ENCODE results near the gene RAB44.

Gene RAB44

DNA sequence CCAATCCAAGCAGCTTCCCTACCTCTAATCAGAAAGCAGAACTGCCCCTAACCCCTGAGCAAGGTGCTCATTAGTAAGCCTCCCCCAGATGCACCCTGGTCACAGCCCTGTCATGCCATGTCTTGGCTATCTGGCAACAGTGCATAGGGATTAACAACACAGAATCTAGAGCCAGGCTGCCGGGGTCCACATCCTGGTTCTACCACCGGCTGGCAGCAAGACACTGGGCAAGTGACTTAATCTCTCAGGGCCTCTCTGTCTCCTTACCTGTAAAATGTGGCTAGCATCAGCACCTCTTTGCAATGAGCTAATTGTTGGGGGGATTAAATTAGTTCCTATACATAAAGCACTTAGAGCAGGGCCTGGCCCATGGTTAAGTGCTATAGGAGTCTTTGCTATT lies 73.5 kb downstream of the RAB44 start:
- no peak for DNase-seq (ENCODE audit: low read depth in 3 of 3)

DNA sequence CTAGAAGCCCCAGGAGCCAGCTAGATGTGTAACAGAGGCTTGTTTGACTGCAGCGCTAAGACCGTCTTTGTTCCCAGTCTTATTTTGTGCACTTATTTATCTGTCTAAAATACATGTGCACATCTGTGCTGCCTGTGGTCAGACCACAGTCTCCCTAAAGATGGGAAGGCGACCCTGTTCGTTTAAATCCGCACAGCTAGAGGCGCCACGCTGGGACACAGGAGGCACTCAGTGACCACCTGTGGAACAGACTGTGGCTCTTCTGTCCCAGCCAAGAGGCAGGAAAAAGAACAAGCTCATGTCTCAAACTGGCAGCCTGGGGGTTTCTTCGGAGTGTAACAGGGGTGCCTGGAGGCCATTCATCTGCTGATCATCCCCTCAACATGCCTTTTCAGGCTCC lies 74.8 kb downstream of the RAB44 start:
- DNase-seq (ENCODE audit: low read depth in 3 of 3): no peak

DNA sequence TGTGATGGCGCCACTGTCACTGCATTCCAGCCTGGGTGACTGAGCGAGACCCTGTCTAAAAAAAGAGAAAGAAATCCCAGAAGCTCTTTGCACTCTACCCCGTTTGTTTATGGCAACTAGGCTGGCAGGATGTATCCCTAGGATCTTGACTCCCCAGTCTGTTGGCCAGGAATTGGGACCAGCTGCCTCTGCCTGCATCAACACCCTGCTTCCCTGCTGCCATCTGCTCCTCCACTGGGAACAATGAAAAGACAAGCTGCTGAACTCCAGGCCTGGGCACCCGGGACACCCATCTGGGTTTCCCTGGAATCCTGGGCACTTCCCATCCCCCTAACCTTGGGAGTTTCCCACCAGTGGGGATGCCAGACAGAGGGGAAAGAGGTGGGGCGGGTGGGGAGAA lies 76.7 kb downstream of the RAB44 start:
- no peak for DNase-seq (ENCODE audit: low read depth in 3 of 3)

DNA sequence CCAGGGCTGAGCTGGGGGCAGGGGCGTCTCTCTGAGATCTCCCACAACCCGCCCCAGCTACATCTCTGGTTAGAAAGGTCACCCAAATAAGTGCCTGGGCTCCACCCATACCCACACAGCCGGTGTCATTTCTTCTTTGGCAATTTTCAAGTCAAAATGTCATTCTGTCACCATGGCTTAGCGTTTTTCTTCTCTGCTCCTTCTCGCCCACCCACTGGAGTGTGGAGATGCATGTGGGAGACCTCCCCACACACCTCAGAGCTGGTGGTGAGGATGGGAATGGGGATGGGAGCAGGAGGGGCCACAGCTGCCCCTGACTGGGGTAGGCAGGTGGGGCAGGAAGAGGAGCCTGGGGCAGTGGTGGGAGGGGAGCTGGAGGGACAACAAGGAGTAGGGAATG lies 78.5 kb downstream of the RAB44 start:
- DNase-seq (ENCODE audit: low read depth in 3 of 3): no peak

DNA sequence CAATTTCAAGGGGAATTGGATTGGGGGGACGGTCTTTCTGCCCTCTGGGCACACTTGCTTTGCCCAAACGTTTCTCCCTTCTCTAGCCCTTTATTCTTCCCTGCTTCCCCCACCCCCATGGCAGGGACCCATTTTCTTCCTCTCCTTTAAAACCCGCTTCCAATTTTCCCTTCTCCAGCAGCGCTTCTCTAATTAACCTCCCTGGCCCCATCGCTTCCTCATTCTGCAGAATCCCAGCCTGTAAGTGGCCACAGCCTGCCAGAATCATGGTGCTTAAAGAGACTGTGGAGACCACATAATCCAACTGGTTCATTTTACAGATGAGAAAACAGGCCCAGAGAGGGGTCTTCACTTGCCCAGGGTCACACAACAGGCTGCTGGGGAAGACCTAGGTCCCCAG lies 80.2 kb downstream of the RAB44 start:
- no peak for DNase-seq (ENCODE audit: low read depth in 3 of 3)

DNA sequence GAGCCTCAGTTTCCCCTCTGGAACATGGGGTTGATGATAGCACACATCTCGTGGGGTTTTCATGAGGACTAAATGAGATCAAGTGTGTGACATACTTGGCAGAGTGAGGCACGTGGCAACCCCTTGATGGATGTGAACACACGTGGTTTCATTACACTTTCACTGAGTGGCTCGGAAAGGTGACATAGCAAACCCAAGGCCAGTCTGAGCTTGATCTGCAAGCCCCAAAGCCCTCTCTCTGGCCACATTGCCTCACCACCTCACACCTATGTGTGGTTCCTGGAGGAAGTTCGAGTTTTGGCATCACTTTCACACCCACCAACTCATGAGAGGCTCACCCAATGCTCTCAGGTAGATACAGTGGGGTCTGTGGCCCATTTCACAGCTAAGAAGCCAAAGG lies 81.6 kb downstream of the RAB44 start:
- no peak for DNase-seq (ENCODE audit: low read depth in 3 of 3)

DNA sequence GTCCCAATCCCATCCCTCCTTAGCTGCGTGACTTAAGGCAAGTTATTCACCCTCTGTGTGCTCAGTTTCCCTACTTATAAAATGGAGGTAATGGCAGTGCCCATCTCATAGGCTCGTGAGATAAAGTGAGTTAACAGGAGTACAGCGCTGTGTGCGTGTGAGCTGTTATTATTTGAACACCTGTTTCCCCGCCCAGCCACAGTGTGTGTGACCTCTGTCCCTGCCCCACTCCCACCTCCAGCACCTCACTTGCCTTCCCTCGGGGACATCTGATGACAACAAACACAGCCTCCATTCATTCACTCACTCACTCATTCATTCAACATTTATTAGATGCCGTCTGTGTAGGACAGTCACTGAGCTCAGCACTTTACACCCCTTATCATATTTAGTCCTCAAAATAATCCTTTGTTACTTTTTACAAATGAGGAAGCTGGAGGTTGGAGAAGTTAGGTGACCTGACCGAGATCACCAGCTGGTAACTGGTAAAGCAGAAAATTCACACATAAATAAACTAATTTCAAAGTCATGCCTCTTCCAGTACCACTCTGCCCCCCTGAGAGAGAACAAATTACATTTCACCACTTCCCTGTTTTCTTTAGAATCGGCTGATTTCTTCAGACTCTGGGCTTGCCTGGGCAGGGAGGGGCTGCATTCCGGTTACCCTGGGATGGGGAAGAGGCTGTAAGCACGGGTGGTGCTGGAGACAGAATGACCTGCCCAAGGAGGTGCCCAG lies 83.0 kb downstream of the RAB44 start:
- DNase-seq (ENCODE audit: low read depth in 3 of 3): no peak

DNA sequence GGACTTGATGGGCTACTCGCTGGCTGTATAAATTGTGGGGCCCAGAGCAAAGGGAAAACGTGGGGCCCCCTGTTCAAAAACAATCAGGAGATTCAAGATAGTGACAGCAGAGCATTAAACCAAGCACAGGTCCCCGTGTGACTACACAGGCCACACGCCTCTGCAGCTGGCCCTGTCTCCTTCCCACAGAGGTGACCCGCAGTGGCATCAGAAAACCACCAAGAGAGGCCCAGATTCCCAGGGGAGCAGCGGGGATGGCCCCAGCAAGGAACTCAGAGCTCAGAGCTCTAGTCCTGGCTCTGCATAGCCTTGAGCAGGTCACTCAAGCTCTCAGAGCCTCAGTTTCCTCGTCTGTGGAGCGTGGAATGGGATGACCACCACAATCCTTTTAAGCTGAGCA lies 84.0 kb downstream of the RAB44 start:
- no peak for DNase-seq (ENCODE audit: low read depth in 3 of 3)

All from stimulated activated CD4-positive, alpha-beta T cell treated with anti-CD3 and anti-CD28 coated beads, TNF-alpha, amount 100 ng/mL, for 4 hours (primary cell).